Gastrocnemius medialis (tissue), 4 donors: ENCODE measurements around the gene HRCT1. TPM values are rescaled to one million over a fixed set of nuclear protein-coding genes. Genes with fewer than 3 reads are reported as not detected.

Experiments
- ATAC-seq, 2 donors: fragments of 150-250 bp; one replicate each; pipeline ENCODE4 v1.9.1; 2016
- DNase-seq, 2 donors: peaks; one replicate each; pipeline ENCODE4 v3.0.0-alpha.2; 2019
- H3K27ac ChIP-seq, 4 donors: fragments of 200-600 bp; sonication (generic); 1 replicate in 1 of 4; 2 replicates in 3 of 4; pipeline ENCODE4 v1.5.1; 2016 to 2018; ENCODE audit warnings: mild to moderate bottlenecking in 2 of 4, moderate library complexity in 1 of 4
- H3K27me3 ChIP-seq, 3 donors: fragments of 200-600 bp; sonication (generic) in 2 of 3; 1 replicate in 1 of 3; 2 replicates in 2 of 3; pipeline versions ENCODE4 v1.5.1 to v1.6.0; 2016 to 2019; ENCODE audit warnings: mild to moderate bottlenecking in 1 of 3, moderate library complexity in 1 of 3
- H3K36me3 ChIP-seq, 2 donors: fragments of 200-600 bp; sonication (generic) in 1 of 2; one replicate each; pipeline ENCODE4 v1.5.1; 2017 to 2018
- H3K4me1 ChIP-seq, 2 donors: fragments of 200-600 bp; sonication (generic) in 1 of 2; one replicate each; pipeline ENCODE4 v1.5.1; 2016 to 2017; ENCODE audit warnings: mild to moderate bottlenecking in 2 of 2
- H3K4me3 ChIP-seq, 4 donors: fragments of 200-600 bp; sonication (generic) in 3 of 4; 1 replicate in 1 of 4; 2 replicates in 3 of 4; pipeline ENCODE4 v1.5.1; 2016 to 2019; ENCODE audit warnings: mild to moderate bottlenecking in 2 of 4
- H3K9me3 ChIP-seq, 3 donors: fragments of 200-600 bp; sonication (generic) in 2 of 3; 1 replicate in 1 of 3; 2 replicates in 2 of 3; pipeline ENCODE4 v1.5.1; 2016 to 2019
- POLR2A ChIP-seq, 2 donors: fragments of 450-650 bp; IDR thresholded peaks; one replicate each; pipeline ENCODE4 v1.6.1; 2017; ENCODE audit warnings: antibody characterized with exemption in 2 of 2, mild to moderate bottlenecking in 2 of 2, moderate library complexity in 2 of 2
- in situ Hi-C, 4 donors: fragments of 200-750 bp; cut with MboI; loops; one replicate each; pipeline versions ENCODE4 v1.15.0 to v1.8.0; 2017; ENCODE audit warnings: low sequenced_read_pairs in 4 of 4
- intact Hi-C: fragments of 100-400 bp; cut with DNase I; formaldehyde crosslinking; loops from one replicate; pipeline ENCODE4 v1.15.1; 2023; ENCODE audit warnings: low total_unique reads
- total RNA-seq, 4 donors: library from RNA; depleted of rRNA; stranded (reverse); fragments of >200 nt; gene quantifications; one replicate each; pipeline versions ENCODE4 v1.1.0 to v1.2.3, GENCODE V29; 2016
- TF ChIP-seq, protein P1 (sequence below), 5 experiments: fragments of 450-650 bp in 3 of 5; fragments of 200-600 bp in 2 of 5; sonication (generic) in 2 of 5; IDR thresholded peaks in 4 of 5; conservative IDR thresholded peaks in 1 of 5; 1 replicate in 4 of 5; 2 replicates in 1 of 5; pipeline ENCODE4 v1.5.1; 2016 to 2019; ENCODE audit warnings: antibody characterized with exemption in 5 of 5, mild to moderate bottlenecking in 3 of 5, moderate library complexity in 3 of 5

Gene HRCT1
- total RNA-seq, 4 donors from 2014 or later: 3.2 to 5.1 (median 3.3) TPM; not detected in 1

DNA sequence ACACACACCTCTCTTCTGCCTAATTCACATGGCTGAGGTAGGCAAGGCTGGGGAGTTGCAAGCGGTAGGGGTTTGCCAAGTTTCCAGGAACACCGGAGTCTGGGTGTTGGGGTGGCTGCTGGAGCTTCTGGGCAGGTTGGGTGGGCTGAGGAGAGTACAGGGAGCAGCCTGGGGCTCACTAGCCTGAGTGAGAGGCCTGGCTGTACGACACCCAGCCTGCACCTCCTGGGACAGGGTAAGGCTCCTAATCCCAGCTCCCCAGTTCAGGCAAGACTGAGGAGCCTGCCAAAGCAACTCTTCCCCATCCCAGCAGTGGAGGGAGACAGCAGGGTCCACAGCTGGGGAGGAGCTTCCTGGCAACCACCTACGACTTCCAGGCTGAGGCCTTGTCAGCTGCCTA is 11.3 kb downstream of the HRCT1 start:
- Histone ChIP-seq H3K27ac (peak overlapping the region; percentile 46 to 75 (median 71)), H3K4me1 (peaks cover 0 to 21% of the 10 kb centered on the region in 2 donors), H3K9me3 (no peaks in the 10 kb centered on the region), H3K4me3 (no peak overlapping the region), H3K36me3 (no peaks in the 10 kb centered on the region), H3K27me3 (no peaks in the 10 kb centered on the region)
- intact Hi-C loops: no loop called here
- DNase-seq: no peak
- no peak for ATAC-seq
- TF ChIP-seq, protein P1, sequence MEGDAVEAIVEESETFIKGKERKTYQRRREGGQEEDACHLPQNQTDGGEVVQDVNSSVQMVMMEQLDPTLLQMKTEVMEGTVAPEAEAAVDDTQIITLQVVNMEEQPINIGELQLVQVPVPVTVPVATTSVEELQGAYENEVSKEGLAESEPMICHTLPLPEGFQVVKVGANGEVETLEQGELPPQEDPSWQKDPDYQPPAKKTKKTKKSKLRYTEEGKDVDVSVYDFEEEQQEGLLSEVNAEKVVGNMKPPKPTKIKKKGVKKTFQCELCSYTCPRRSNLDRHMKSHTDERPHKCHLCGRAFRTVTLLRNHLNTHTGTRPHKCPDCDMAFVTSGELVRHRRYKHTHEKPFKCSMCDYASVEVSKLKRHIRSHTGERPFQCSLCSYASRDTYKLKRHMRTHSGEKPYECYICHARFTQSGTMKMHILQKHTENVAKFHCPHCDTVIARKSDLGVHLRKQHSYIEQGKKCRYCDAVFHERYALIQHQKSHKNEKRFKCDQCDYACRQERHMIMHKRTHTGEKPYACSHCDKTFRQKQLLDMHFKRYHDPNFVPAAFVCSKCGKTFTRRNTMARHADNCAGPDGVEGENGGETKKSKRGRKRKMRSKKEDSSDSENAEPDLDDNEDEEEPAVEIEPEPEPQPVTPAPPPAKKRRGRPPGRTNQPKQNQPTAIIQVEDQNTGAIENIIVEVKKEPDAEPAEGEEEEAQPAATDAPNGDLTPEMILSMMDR (IDR thresholded peaks at IDR 0.05 in 4 of 5, conservative IDR thresholded peaks at IDR 0.05 in 1 of 5): no peak
- TF ChIP-seq POLR2A (IDR thresholded peaks at IDR 0.05): no peak
- in situ Hi-C loops: no loop called here

DNA sequence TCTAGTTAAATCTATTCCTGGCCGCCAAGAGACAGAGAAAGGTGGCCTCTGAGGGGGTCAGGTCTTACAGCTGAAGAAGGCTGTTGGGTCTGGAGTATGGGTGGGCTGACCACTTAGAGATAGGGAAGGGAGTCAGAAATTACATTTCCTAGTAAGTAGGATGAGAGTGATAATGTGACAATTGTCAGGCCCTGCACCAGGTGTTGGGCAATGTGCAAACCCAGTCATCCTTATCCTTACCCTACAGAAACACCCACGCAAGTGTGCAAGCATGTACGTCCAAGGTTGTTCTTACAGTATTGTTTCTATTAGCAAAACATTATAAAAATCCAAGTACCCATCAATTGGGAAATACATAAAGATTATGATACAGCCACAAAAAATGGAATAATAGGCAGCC is 12.8 kb downstream of the HRCT1 start:
- intact Hi-C loops: no loop called here
- no peaks in the 10 kb centered on the region for H3K9me3 ChIP-seq
- ATAC-seq (no peak), DNase-seq (no peak)
- TF ChIP-seq POLR2A (IDR thresholded peaks at IDR 0.05): no peak
- TF ChIP-seq, protein P1 (IDR thresholded peaks at IDR 0.05 in 4 of 5, conservative IDR thresholded peaks at IDR 0.05 in 1 of 5): no peak
- H3K4me3 ChIP-seq: no peak overlapping the region
- H3K27me3 ChIP-seq: no peaks in the 10 kb centered on the region
- peaks cover 0 to 25% of the 10 kb centered on the region in 2 donors for H3K4me1 ChIP-seq
- peak overlapping the region; percentile 63 to 75 (median 71) for H3K27ac ChIP-seq
- no peaks in the 10 kb centered on the region for H3K36me3 ChIP-seq
- in situ Hi-C loops: no loop called here

DNA sequence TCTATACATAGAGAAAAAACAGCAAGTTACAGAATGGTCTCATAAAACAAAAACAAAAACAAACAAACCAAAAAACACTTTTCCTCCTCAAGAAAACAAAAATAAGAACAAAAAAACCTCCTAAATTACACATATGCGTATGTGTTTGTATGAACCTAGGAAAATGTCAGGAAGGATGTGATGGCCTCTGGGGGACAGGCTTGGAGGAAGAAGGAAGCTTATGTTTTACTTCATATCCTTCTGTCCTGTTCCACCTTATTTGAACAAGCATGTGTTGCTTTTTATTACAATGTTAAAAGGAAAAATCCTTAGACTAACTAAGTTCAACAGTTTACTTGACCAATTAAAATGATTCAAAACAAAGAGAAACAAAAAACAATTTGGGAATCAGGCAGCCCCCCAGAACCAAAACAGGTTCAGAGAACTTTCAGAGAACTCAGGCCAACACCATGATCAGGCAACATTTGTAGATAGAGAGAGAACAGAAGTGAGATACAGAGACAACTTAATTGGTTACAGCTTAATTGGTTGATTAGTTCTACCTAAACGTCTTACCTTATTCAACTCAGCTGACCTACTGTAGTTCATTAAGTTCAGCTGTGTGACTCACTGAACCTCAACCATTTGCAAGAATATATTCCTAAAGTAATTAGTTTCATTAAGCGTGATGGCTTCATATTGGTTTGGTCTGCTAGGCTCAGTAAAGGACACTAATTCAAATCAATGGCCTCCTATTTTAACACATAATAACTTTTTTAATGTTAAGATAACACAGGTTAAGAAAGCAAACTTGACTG is 13.4 kb downstream of the HRCT1 start:
- in situ Hi-C loops (no loop called here), intact Hi-C loops (loop anchor here (10.0 kb wide), 1 partner anchor 625 kb away; no protein-coding TSS in a partner anchor)
- no peak for DNase-seq
- Histone ChIP-seq H3K27me3 (no peaks in the 10 kb centered on the region), H3K4me3 (no peak overlapping the region), H3K27ac (peak overlapping the region; percentile 63 to 75 (median 71)), H3K36me3 (no peaks in the 10 kb centered on the region), H3K9me3 (no peaks in the 10 kb centered on the region), H3K4me1 (peaks cover 0 to 31% of the 10 kb centered on the region in 2 donors)
- peak in 1 of 2 donors; percentile 44 for ATAC-seq
- TF ChIP-seq, protein P1 (IDR thresholded peaks at IDR 0.05 in 4 of 5, conservative IDR thresholded peaks at IDR 0.05 in 1 of 5): no peak
- no peak for TF ChIP-seq POLR2A (IDR thresholded peaks at IDR 0.05)

DNA sequence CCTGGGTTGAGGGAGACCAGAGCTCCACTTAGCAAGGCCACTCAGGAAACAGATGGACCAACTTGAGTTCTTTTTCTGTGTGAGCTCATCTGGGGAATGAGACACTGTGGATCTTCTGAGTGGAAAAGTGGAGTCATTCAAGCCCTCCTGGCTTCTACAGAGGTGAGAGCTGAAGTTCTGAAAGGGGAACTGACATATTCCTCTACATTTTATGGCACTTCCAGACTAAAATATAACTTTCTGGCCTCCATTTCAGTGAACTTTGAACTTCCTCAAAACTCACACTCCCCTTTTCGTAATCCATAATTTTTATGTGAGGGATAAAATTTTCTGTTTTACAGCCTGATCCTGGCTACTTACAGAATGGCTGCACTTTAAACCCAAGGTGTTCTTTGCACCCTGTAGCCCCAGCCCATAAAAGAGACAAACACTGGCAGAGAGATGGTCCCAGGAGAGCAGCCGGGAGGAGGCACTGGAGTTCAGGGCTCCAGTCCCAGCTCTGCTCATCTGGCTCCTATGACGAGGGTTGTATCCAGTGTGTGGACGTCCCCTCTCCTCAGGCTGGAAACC is 14.1 kb downstream of the HRCT1 start:
- H3K27me3 ChIP-seq: no peaks in the 10 kb centered on the region
- no peaks in the 10 kb centered on the region for H3K36me3 ChIP-seq
- ATAC-seq (no peak), DNase-seq (no peak)
- H3K4me3 ChIP-seq: no peak overlapping the region
- TF ChIP-seq, protein P1 (IDR thresholded peaks at IDR 0.05 in 4 of 5, conservative IDR thresholded peaks at IDR 0.05 in 1 of 5): no peak
- TF ChIP-seq POLR2A (IDR thresholded peaks at IDR 0.05): no peak
- no peaks in the 10 kb centered on the region for H3K9me3 ChIP-seq
- in situ Hi-C loops: no loop called here
- H3K27ac ChIP-seq: peak overlapping the region; percentile 61 to 75 (median 66)
- intact Hi-C loops: loop anchor here (10.0 kb wide), 1 partner anchor 625 kb away; no protein-coding TSS in a partner anchor
- H3K4me1 ChIP-seq: peaks cover 0 to 32% of the 10 kb centered on the region in 2 donors
